HuH-7.5 (cell line): ENCODE data around the gene DHRS7.

Source experiments
- DNase-seq: peaks from one replicate; pipeline ENCODE4 v3.0.0; 2011; ENCODE audit warnings: low spot score

The DHRS7 gene

GRCh38 chr14:60164712-60165546, at the start of gene DHRS7:
Gene DHRS7, minus strand, starts transcription at chr14:60165398. Its CDS starts 89 bp downstream, at chr14:60165309.
- peak; percentile 78 for DNase-seq

DNA sequence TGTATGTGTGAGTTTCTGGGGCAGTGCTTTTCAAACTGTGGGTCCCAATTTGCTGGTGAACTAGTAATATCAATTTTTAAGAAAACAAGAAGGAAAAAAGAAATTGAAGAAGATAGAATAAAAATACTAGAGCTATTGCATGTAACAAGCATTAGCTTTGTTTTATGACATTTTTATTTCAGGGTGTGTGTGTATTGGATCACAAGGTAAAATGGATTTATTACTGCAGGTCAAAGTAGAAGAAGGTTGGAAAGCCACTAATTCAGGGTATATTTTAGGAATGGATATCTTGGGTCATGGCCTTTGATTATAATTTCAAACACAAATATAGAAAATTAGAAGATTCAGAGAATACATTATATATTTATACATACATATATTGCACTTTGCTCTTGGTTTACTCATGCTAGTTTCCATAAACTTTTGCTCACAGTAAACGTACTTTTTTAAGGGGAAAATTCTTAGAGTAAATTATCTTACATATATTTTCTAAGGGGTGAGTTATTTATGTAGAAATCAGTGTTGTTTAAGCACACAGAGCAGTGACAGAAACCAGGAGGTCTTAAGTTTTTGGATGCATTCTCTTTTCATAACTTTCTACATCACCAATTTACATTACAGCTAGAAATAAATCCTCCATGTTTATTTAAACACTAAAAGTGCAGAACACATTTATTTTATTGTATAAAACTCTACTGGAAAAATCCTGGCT, 49.4 kb upstream of the DHRS7 start:
- no peak for DNase-seq

GRCh38 chr14:60214003-60214402, 48.8 kb upstream of the DHRS7 start:
- no peak for DNase-seq

DNA sequence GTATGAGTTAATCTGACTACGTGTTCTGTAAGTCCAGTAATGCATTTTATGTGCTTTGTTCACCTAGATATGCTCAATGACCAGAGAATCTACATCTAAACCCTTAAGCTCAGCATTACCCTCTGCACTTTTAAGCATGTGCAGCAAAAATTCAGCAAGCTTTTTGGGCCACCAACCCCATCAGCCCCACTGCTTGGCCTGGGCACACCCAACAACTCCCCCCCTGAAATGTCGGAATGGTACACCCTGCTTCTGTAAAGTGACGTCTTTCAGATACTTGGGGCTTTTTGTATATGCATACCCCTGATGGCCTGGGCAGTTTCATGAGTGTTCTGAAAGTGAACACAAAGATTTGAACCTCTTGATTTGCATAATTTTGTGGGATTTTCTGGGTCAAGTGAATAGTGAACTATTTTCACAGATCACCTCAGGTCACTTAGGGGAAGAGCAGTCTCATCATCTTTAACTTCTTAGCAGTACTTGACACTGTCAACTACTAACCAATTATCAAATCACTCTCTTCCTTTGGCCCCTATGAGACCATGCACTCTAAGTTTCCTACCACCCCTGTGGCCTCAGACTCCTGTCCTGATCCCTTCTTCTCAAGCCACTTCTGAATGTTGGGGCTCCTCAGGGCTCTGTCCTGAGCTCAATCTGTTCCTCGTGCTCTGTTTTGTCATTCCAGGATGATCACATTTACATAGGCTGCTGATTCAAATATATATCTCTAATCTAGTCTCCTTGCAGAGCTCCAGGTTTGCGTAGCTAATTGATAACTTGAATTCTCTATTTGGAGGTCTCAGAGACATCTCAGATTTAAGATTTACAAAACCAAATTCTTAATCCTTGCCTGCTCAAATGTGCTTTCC, 47.5 kb upstream of the DHRS7 start:
- no peak for DNase-seq

- no peak for DNase-seq
These were observed 46.0 kb upstream of the DHRS7 start for GRCh38 chr14:60211153-60211552.

DNA sequence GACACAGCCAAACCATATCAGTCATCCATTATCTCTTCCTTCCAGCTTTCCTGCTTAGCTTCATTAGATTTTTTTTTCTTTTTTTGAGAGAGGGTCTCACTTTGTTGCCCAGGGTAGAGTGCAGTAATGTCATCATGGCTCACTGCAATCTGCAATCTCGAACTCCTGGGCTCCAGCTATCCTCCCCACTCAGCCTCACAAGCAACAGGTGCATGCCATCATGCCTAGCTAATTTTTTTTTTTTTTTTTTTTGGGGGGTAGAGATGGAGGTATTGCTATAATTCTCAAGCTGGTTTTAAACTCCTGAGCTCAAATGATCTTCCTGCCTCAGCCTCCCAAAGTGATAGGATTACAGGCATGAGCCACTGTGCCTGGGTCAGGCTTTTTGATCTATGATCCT, 45.5 kb upstream of the DHRS7 start:
- DNase-seq, result no peak

GRCh38 chr14:60206837-60207533, 41.8 kb upstream of the DHRS7 start:
- no peak for DNase-seq

DNA sequence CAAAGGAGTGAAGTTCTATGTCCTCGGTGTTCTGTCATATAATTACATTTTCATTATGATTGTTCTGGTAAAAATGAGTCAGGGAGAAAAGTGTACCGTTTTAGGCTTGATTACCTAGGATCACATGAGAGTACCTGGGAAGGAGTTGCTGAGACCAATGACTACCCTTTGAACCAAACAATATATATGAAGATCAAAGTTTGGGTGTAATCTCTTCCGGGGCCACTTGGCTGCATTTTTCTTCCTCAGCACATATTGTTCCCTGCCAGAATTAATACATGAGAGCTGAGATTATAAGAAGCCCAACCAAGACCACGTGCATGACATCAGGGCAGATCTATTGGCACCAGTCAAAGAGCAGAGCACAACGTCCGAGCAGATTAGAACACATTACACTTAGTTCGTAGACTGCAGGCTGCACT, 41.1 kb upstream of the DHRS7 start:
- no peak for DNase-seq

GRCh38 chr14:60204843-60205774, 39.9 kb upstream of the DHRS7 start:
- DNase-seq, result no peak

DNA sequence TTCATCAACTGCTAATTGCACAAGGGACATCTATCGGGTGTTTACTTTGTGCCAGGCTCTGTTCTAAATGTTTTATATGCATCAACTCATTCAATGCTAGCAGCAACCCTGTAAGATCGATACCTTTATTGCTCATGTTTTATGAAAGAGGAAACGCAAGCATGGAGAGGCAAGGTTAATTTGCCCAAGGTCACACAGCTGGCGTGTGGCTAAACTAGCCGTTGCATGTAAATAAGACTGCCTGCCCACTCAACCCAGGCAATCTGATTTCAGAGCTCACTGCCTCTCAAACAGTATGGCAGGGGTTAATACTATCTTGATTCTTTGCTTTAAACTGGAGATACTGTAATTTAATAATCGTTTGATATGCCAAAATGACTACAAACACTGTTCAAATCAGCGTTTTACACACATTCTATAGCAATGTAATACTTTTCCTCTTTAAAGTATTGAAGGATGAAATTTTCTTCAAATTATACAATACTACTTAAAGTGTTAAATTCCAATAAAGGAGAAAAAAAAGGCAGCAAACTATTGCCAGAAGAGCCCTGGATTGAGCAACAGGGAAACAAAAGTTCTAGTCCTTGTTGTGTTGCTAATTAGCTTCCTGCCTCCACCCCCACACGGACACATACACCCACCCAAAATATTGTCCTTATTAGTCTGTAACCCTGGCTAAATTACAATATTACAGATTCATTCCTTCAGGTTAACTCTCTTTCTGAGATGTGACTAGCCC, 39.1 kb upstream of the DHRS7 start:
- DNase-seq, result no peak

GRCh38 chr14:60199321-60199720, 34.1 kb upstream of the DHRS7 start:
- no peak for DNase-seq

DNA sequence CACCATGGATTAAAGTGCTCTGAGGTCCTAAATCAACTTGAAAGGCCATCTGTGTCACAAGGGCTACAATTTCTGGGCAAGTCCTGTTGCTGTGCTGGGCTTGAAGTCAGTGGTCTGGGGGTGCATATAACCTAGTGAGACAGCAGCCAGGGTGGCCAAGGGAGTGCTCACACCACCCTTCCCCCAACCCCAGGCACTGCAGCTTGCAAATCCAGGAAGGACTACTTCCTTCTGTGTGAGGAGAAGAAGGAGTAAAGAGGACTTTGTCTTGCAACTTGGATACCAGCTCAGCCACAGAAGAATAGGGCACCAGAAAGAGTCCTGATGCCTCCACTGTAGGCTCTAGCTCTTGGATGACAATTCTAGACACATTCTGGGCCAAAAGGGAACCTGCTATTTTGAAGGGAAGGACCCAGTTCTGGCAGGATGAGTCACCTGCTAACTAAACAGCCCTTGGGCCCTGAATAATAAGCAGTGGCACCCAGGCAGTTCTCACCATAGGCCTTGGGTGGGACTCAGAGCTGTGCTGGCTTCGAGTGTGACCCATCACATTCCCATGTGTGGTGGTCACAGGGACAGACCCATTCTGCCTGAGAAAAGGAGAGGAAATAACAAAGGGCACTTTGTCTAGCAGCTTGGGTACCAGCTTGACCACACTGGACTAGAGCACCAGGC, 32.6 kb upstream of the DHRS7 start:
- DNase-seq, result no peak

GRCh38 chr14:60196291-60196690, 31.1 kb upstream of the DHRS7 start:
- DNase-seq, result no peak

DNA sequence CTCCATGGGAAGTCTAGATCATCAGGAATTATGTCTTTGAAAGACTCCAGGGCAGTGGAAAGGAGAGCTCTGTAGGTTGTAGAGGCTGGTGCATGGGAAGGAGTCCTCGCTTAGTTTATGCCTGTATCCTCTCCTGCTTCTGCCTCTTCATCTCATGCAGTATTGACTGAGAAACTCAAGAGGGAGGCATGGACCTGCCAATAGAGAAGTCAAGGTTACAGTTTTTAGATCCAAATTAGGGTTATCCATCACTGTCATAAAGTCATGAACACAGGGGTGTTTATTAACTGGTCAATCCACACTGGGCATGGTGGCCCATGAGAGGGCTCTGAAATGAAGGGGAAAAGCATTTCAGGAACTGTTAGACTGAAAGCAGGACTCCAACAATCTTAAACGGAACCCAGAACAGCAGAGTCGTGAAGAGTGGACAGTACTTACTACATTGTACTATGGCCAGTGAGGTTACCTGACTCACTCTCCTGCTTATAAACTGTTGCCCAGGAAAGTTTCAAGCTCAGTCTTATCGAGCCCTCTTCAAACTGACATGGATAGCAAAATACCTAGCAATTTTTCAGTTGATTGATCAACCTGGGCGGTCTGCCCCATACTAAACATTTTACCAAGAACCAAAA, 30.1 kb upstream of the DHRS7 start:
- no peak for DNase-seq

- DNase-seq, result no peak
These were observed 25.0 kb upstream of the DHRS7 start for GRCh38 chr14:60189923-60190840.

- DNase-seq, result no peak
These were observed 23.5 kb upstream of the DHRS7 start for GRCh38 chr14:60188696-60189095.

DNA sequence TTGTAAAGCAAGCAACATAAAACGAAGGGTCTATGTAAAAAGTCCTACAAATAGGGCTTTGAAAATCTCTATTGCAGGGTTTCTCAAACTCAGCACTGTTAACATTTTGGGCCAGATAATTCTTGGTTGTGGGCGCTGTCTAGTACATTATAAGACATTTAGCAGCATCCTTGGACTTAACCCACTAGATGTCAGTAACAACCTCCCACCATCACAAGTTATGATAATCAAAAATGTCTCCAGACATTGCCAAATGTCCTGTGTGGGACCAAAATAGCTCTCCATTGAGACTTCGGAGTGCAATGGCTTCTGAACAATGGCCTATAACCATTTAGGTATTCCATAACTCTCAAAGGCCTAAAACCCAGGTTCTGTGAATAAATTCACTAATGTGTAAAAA, 22.9 kb upstream of the DHRS7 start:
- DNase-seq, result no peak
